Neural cell (in vitro differentiated cells): Measurements from ENCODE around the gene INSIG1. TPM values are rescaled to one million over a fixed set of nuclear protein-coding genes. Genes with fewer than 3 reads are reported as not detected.

Source experiments
- H2AFZ ChIP-seq: fragments of 200-600, 300-800 bp; sonication (generic), shearing (Covaris generic); 2 replicates; pipeline ENCODE4 v1.6.0; 2014; ENCODE audit warnings: low read depth, mild to moderate bottlenecking, antibody characterized with exemption, low read length, moderate library complexity
- H3F3A ChIP-seq: fragments of 200-600 bp; shearing (Covaris generic); 2 replicates; pipeline ENCODE4 v1.6.1; 2016; ENCODE audit warnings: mild to moderate bottlenecking, moderate library complexity, mixed read lengths, antibody characterized with exemption, low read length; ENCODE audit not compliant: insufficient read depth, poor library complexity, severe bottlenecking
- H3K27ac ChIP-seq: fragments of 200-600, 300-800 bp; sonication (generic), shearing (Covaris generic); 2 replicates; pipeline ENCODE4 v1.5.1; 2014; ENCODE audit warnings: mild to moderate bottlenecking, low read length, moderate library complexity
- H3K27me3 ChIP-seq: fragments of 300-800, 200-600 bp; sonication (generic), shearing (Covaris generic); 2 replicates; pipeline ENCODE4 v1.6.0; 2014; ENCODE audit warnings: mild to moderate bottlenecking, low read depth, low read length, moderate library complexity; ENCODE audit not compliant: insufficient read depth
- H3K36me3 ChIP-seq: fragments of 300-800, 200-600 bp; sonication (generic), shearing (Covaris generic); 2 replicates; pipeline ENCODE4 v1.5.1; 2014; ENCODE audit warnings: mild to moderate bottlenecking, antibody characterized with exemption, low read length, moderate library complexity; ENCODE audit not compliant: insufficient read depth
- H3K4me2 ChIP-seq: fragments of 300-800, 200-600 bp; sonication (generic), shearing (Covaris generic); 2 replicates; pipeline ENCODE4 v1.6.0; 2014; ENCODE audit warnings: mild to moderate bottlenecking, low read length
- H3K4me3 ChIP-seq: fragments of 300-800, 200-600 bp; sonication (generic), shearing (Covaris generic); 2 replicates; pipeline ENCODE4 v1.5.1; 2014; ENCODE audit warnings: mild to moderate bottlenecking, low read length, moderate library complexity
- H3K79me2 ChIP-seq: fragments of 200-600 bp; shearing (Covaris generic); replicated peaks from 2 replicates; pipeline ENCODE4 v1.6.0; 2014; ENCODE audit warnings: mild to moderate bottlenecking, low read length, moderate library complexity; ENCODE audit not compliant: insufficient read depth
- H3K9ac ChIP-seq: fragments of 300-800, 200-600 bp; sonication (generic), shearing (Covaris generic); 2 replicates; pipeline ENCODE4 v1.6.1; 2016; ENCODE audit warnings: mild to moderate bottlenecking, low read length, mixed read lengths
- H3K9me2 ChIP-seq: fragments of 200-600 bp; shearing (Covaris generic); 2 replicates; pipeline ENCODE4 v1.6.1; 2016; ENCODE audit warnings: mild to moderate bottlenecking, low read length, mixed read lengths; ENCODE audit not compliant: insufficient read depth
- H3K9me3 ChIP-seq: fragments of 200-600, 300-800 bp; sonication (generic), shearing (Covaris generic); 2 replicates; pipeline ENCODE4 v1.6.1; 2016; ENCODE audit warnings: mild to moderate bottlenecking, mixed run types, low read length, moderate library complexity, mixed read lengths
- H4K20me1 ChIP-seq: fragments of 200-600 bp; shearing (Covaris generic); 2 replicates; pipeline ENCODE4 v1.6.1; 2016; ENCODE audit warnings: mild to moderate bottlenecking, mixed run types; ENCODE audit not compliant: insufficient read depth
- EP300 ChIP-seq: fragments of 450-650 bp; conservative IDR thresholded peaks from 2 replicates; pipeline ENCODE4 v1.6.1; 2014; ENCODE audit warnings: antibody characterized with exemption, mild to moderate bottlenecking, moderate library complexity; ENCODE audit not compliant: poor library complexity, severe bottlenecking
- EZH2 ChIP-seq: fragments of 200-600, 300-800 bp; shearing (Covaris generic), sonication (generic); IDR thresholded peaks from 2 replicates; pipeline ENCODE4 v1.6.1; 2014; ENCODE audit warnings: antibody characterized with exemption, low read length, borderline replicate concordance, mild to moderate bottlenecking; ENCODE audit not compliant: insufficient read depth, poor library complexity, severe bottlenecking
- MXI1 ChIP-seq: fragments of 450-650 bp; conservative IDR thresholded peaks from 2 replicates; pipeline ENCODE4 v1.6.1; 2014; ENCODE audit warnings: antibody characterized with exemption, mild to moderate bottlenecking; ENCODE audit not compliant: poor library complexity, severe bottlenecking
- POLR2AphosphoS5 ChIP-seq: IDR thresholded peaks from 2 replicates; pipeline ENCODE4 v1.6.1; 2012
- RAD21 ChIP-seq: fragments of 450-650 bp; conservative IDR thresholded peaks from 2 replicates; pipeline ENCODE4 v1.6.1; 2014; ENCODE audit warnings: antibody characterized with exemption, mild to moderate bottlenecking, moderate library complexity
- SMC3 ChIP-seq: fragments of 450-650 bp; conservative IDR thresholded peaks from 2 replicates; pipeline ENCODE4 v1.6.1; 2014; ENCODE audit warnings: antibody characterized with exemption, mild to moderate bottlenecking, moderate library complexity; ENCODE audit not compliant: poor library complexity
- TAF1 ChIP-seq: IDR thresholded peaks from 2 replicates; pipeline ENCODE4 v1.6.1; 2012; ENCODE audit warnings: low read depth
- polyA plus RNA-seq: library from polyadenylated mRNA; depleted of rRNA; stranded (reverse); fragments of >200 nt; gene quantifications from 2 replicates; pipeline ENCODE4 v1.2.3, GENCODE V29; 2014
- TF ChIP-seq, protein P1 (sequence below): fragments of 450-650 bp; IDR thresholded peaks from 2 replicates; pipeline ENCODE4 v1.5.1; 2014; ENCODE audit warnings: antibody characterized with exemption, mild to moderate bottlenecking, moderate library complexity; ENCODE audit not compliant: poor library complexity, severe bottlenecking
- TF ChIP-seq, protein P2 (sequence below): IDR thresholded peaks from 2 replicates; pipeline ENCODE4 v1.6.1; 2012; ENCODE audit warnings: borderline replicate concordance

INSIG1 gene
- polyA plus RNA-seq, 1 donor from 2014 or later = 71.0 TPM

DNA sequence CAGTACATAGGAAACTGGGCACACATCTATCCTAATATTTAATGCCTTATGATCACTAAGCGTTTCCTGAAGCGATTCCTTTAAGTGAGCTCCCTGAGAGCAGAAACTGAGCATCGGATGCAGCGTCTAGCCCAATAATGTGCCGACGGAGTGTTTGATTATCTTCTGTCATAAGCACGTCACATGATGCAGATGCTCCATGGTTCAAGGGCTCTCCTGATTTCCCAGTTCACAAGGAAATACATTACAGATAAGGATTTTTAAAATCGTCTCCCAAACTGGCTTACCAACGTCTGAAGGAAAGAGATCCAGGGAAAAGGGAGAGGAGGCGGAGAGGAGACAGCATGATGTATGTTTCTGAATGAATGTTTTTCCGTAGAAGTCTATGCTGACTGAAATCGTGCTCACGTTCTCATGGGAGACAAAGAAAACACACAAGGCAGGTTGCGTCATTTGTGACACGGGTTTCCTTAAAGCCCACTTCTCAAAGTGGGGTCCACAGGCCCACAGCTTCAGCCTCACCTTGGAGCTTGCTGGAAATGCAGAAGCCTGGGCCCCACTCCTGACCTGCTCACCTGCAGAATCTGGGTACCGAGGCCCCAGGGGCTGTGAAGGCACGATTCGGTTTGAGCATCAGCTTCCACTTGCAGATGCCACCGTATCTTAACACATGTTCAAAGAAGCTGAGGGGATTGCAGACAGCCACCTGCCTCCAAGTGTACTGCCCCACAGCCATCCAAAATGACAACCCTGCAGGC is 21.5 kb upstream of the INSIG1 start:
- H3K79me2 ChIP-seq = no peaks in the 10 kb centered on the region
- H3K27me3 ChIP-seq = no peaks in the 10 kb centered on the region
- H3K4me3 ChIP-seq = no peak overlapping the region
- H3K27ac ChIP-seq = no peak overlapping the region
- no peak overlapping the region for H3K9ac ChIP-seq
- no peaks in the 10 kb centered on the region for H3F3A ChIP-seq
- H3K4me2 ChIP-seq = no peak overlapping the region
- no peaks in the 10 kb centered on the region for H3K36me3 ChIP-seq
- no peaks in the 10 kb centered on the region for H4K20me1 ChIP-seq
- no peaks in the 10 kb centered on the region for H3K9me3 ChIP-seq
- no peaks in the 10 kb centered on the region for H3K9me2 ChIP-seq
- TF ChIP-seq, protein P1, sequence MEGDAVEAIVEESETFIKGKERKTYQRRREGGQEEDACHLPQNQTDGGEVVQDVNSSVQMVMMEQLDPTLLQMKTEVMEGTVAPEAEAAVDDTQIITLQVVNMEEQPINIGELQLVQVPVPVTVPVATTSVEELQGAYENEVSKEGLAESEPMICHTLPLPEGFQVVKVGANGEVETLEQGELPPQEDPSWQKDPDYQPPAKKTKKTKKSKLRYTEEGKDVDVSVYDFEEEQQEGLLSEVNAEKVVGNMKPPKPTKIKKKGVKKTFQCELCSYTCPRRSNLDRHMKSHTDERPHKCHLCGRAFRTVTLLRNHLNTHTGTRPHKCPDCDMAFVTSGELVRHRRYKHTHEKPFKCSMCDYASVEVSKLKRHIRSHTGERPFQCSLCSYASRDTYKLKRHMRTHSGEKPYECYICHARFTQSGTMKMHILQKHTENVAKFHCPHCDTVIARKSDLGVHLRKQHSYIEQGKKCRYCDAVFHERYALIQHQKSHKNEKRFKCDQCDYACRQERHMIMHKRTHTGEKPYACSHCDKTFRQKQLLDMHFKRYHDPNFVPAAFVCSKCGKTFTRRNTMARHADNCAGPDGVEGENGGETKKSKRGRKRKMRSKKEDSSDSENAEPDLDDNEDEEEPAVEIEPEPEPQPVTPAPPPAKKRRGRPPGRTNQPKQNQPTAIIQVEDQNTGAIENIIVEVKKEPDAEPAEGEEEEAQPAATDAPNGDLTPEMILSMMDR = no peak
- TF ChIP-seq MXI1 (no peak), EP300 (no peak), EZH2 (no peak), RAD21 (no peak), POLR2AphosphoS5 (no peak), SMC3 (no peak), TAF1 (no peak)
- TF ChIP-seq, protein P2, sequence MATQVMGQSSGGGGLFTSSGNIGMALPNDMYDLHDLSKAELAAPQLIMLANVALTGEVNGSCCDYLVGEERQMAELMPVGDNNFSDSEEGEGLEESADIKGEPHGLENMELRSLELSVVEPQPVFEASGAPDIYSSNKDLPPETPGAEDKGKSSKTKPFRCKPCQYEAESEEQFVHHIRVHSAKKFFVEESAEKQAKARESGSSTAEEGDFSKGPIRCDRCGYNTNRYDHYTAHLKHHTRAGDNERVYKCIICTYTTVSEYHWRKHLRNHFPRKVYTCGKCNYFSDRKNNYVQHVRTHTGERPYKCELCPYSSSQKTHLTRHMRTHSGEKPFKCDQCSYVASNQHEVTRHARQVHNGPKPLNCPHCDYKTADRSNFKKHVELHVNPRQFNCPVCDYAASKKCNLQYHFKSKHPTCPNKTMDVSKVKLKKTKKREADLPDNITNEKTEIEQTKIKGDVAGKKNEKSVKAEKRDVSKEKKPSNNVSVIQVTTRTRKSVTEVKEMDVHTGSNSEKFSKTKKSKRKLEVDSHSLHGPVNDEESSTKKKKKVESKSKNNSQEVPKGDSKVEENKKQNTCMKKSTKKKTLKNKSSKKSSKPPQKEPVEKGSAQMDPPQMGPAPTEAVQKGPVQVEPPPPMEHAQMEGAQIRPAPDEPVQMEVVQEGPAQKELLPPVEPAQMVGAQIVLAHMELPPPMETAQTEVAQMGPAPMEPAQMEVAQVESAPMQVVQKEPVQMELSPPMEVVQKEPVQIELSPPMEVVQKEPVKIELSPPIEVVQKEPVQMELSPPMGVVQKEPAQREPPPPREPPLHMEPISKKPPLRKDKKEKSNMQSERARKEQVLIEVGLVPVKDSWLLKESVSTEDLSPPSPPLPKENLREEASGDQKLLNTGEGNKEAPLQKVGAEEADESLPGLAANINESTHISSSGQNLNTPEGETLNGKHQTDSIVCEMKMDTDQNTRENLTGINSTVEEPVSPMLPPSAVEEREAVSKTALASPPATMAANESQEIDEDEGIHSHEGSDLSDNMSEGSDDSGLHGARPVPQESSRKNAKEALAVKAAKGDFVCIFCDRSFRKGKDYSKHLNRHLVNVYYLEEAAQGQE = no peak
- no peak overlapping the region for H2AFZ ChIP-seq

GRCh38 chr7:155276800-155277375 is 20.8 kb upstream of the INSIG1 start:
- Histone ChIP-seq H4K20me1 (no peaks in the 10 kb centered on the region), H3K79me2 (no peaks in the 10 kb centered on the region), H2AFZ (no peak overlapping the region), H3K4me3 (no peak overlapping the region), H3K4me2 (no peak overlapping the region), H3K9me2 (no peaks in the 10 kb centered on the region), H3K9me3 (no peaks in the 10 kb centered on the region), H3K36me3 (no peaks in the 10 kb centered on the region), H3K27me3 (no peaks in the 10 kb centered on the region), H3K27ac (no peak overlapping the region), H3K9ac (no peak overlapping the region), H3F3A (no peaks in the 10 kb centered on the region)
- TF ChIP-seq POLR2AphosphoS5 (no peak), RAD21 (no peak), EZH2 (no peak), TAF1 (no peak), MXI1 (no peak), EP300 (no peak), SMC3 (no peak)
- TF ChIP-seq, protein P2 = no peak
- TF ChIP-seq, protein P1 = no peak
